Raji (cell line): ENCODE results near the gene LZIC.

ENCODE experiments used
- POLR2A ChIP-seq: IDR thresholded peaks from 2 replicates; pipeline ENCODE4 v1.6.1; 2011; ENCODE audit warnings: low read depth, low read length, control low read depth; ENCODE audit not compliant: insufficient read depth

Gene LZIC

GRCh38 chr1:9901148-9902059, 41.8 kb downstream of the LZIC start:
- TF ChIP-seq POLR2A = no peak

DNA sequence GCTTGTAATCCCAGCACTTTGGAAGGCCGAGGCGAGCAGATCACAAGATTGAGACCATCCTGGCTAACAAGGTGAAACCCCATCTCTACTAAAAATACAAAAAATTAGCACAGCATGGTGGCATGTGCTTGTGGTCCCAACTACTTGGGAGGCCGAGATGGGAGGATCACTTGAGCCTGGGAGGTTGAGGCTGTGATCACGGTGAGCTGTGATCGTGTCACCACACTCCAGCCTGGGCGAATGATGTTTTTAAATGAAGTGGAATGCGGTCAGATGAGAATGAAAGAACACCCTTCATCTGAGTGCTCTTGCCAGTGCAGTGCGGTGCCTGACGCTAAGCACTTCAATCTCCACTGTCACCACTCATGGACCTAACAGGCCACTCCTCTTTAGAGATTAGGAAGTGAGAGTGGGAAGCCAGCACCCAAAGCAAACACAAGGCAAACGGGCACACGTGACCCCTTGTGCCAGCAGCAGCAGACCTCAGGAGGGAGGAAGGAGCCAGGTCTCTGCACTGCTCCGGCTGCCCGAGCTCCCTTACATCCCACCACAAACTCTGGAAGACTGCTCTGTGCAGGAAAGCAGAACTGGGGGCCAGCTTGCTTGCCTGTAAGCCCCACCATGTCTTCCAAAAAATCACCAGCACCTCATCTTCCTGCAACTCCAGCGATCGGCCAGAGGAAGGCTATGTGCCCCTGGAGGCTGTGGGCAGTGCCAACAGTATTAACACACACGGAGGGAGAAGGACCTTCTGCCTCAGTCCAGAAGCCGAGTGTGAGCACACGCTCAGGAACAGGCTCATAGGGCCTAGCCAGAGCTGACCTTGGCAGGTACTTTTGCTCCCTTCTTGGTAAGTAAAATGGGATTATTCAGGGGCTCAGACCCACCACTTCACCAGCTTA, 42.8 kb downstream of the LZIC start:
- TF ChIP-seq POLR2A = no peak

DNA sequence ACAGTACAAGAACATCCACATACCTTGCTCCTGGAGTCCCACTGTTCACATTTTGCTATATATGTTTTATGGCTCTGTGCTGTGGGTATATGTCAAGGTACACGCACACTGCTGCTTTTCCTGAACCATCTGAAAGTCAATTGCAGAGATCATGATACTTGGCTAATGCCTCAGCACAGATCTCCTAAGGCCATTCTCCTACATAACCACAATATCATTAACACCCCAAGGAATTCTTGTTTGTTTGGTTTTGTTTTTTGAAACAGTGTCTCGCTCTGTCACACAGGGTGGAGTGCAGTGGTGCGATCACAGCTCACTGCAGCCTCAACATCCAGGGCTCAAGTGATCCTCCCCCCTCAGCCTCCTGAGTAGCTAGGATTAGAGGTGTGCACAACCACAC, 49.1 kb downstream of the LZIC start:
- TF ChIP-seq POLR2A = no peak

DNA sequence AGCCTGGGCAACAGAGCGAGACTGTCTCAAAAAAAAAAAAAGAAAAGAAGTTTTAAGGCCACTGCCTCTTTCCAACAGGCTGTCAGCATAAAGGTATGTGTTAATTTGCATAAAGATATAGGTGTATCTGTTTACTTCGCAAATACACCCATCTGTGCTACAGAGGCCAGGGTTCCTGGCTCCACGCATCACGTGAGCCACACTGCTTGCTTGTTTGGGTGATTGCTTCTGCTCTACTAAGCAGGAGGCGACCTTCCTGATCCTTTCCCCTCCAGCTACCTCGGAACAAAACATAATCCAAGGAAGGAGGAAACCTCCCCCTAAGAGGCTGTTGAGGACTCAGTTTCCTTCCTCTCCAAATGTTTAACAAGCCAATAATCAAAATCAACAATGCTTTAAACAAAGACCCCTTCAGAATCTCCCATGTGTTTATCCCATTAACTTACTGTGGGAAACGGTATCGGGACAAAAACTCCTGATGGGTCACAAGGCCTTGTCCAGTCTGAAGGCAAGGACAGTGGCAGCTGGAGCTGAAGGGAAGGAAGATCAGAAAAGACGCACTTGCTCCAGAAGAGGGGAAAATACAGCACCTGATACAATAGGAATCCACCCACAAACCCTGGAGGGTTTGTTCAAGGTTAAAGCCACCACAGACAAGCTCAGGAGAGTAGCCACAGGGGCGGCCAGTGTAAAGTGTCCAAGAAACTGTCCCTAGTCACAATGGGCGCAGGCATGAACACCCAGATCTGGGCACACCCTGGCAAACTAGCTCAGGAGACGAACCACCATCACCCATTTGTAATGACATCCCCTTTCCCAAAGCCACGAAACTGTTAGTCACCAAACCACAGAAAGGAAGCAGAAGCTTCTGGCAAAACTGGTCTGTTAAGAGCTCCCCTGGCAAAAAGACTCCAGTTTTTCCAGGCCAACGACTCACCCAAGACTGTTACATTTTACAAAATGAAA, 50.3 kb downstream of the LZIC start:
- TF ChIP-seq POLR2A = no peak

DNA sequence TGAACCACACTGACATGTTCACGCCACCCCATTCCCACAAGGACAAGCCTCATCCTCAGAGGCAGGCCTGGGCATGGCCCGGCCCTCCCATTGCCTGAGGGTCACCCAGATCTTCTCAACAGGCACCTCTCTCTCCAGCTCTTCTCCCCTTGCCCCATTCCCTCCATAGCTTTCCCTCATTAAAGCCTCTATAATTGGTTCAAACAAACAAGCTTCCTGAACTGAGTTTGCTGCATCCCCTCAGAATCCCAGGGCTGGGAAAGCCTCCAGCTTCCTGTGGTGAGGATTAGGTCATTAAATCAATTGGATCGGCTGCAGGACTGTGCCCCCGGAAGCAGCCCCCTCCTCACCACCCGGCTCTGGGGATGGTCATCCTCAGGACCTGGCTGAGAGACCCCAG, 52.0 kb downstream of the LZIC start:
- no peak for TF ChIP-seq POLR2A

DNA sequence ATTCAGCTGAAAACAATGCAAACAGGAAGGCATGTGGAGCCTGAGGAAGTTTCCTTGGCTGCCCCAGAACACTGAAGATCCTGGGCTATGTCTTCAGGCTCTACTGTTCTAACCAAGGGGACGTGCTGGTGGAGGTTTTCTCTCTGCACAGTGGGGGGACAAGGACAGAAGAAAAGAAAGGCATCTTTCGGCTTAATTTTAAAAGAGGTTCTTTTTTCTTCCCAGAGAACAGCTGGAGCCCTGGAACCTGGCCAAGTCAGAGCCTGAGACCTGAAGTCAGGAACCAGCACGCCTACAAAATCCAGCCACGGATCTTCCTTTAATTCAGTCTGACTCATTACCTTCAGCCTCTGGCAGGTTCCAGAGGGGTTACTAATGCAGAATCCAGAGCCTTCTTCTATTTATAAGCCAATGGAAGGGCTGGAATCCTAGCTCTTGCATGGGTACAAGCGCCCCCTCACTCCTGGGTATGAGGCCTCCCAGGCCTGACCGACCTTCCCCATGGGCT, 52.9 kb downstream of the LZIC start:
- TF ChIP-seq POLR2A = no peak

GRCh38 chr1:9889411-9889810, 53.8 kb downstream of the LZIC start:
- TF ChIP-seq POLR2A = no peak

GRCh38 chr1:9888886-9889285, 54.3 kb downstream of the LZIC start:
- no peak for TF ChIP-seq POLR2A

DNA sequence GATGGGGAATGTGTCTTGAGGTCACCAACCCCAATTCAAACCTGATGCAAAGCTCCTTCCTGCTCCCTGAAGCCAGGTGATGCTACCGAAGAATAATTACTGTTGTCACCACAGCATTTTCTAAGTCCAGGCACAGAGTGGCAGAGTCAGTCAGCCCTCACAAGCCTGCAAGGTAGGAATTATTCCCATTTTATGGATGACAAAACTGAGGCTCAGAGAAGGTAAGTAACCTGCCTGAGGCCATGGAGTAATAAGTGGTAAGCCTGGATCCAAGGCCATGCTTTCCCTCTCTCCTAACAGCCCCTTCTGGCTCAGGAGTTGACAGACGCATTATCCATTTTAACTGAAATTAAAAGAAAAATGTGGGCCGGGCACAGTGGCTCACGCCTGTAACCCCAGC, 56.1 kb downstream of the LZIC start:
- no peak for TF ChIP-seq POLR2A

GRCh38 chr1:9886092-9886742, 57.0 kb downstream of the LZIC start:
- TF ChIP-seq POLR2A = no peak

- no peak for TF ChIP-seq POLR2A
Measured at GRCh38 chr1:9884805-9885204, 58.4 kb downstream of the LZIC start.

DNA sequence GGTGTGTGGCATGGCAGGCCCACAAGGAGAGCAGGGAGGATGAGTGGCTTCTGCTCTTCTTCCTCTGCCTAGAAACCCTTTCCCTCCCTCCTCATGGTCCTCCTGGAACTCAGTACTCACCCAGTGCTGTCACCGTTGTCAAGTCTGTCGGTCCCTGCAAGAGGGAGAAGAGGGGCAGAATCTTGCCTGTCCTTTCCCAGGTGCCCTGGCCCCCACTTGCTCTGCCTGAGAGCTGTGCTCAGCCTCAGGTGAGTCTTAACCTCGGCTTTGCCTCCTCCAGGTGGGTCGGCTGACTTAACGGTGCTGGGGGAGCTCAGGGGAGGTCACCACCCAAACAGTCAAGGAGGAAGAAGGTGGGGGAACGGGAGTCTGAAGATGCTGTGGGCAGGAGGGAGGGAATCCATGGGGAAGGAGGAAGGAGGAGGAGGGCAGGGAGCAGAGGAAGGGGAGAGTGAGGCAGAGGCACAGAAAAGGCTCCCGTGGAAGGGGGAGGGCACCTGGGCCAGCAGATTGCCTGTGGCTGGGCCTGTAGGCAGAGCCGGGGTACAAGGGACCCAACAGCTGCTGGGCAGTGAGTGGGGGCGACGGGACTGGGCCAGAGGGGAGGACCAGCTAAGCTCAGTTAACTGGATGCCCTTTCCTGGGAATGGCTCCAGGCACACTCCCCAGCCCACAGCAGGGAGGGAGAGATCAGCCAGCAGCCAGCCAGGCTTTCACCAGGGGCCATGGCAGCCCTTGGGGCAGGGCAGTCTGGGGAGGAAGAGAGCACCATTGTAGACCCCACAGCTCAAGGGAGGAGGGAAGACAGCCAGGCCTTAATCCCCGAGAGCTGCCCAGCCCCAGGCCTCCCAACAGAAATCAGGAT, 59.4 kb downstream of the LZIC start:
- no peak for TF ChIP-seq POLR2A

- no peak for TF ChIP-seq POLR2A
Measured at GRCh38 chr1:9882945-9883303, 60.3 kb downstream of the LZIC start.
